CD4-positive, alpha-beta T cell treated with Interleukin-12 subunit alpha and Interleukin-12 subunit beta, for 1 hour (primary cell): ENCODE data around the gene BAG1.

ENCODE experiments used
- DNase-seq: peaks from one replicate; pipeline ENCODE4 v3.0.0-alpha.2; 2020

The BAG1 gene

GRCh38 chr9:33239921-33240320 is 24.6 kb downstream of the BAG1 start, which contains the start of gene SPINK4:
Gene SPINK4, plus strand, starts transcription at chr9:33240167. Its CDS starts 42 bp downstream, at chr9:33240209.
- no peak for DNase-seq

DNA sequence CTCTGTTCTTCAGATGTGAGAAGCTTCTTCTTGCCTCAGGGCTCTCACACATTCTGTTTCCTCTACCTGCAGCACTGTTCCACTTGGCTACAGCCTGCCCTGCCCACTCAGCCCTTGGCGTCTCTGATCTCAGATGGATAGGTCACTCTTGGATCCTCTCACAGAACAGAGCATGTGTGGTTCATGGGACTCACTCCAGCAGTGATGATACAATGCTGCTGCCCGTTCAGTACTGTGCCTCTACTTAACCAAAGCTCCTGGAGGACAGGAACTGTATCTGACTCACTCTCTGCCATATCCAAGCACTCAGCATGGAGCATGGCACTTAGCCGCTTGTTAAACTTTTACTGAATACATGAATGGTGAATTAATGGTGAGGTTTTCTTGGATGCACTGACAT is 27.9 kb downstream of the BAG1 start:
- DNase-seq = no peak

GRCh38 chr9:33234511-33235467 is 29.7 kb downstream of the BAG1 start:
- no peak for DNase-seq

- DNase-seq = no peak
Measured at GRCh38 chr9:33233626-33234342, 30.7 kb downstream of the BAG1 start.

- DNase-seq = no peak
Measured at GRCh38 chr9:33232815-33233214, 31.7 kb downstream of the BAG1 start.

- DNase-seq = no peak
Measured at GRCh38 chr9:33231623-33231942, 32.9 kb downstream of the BAG1 start.

DNA sequence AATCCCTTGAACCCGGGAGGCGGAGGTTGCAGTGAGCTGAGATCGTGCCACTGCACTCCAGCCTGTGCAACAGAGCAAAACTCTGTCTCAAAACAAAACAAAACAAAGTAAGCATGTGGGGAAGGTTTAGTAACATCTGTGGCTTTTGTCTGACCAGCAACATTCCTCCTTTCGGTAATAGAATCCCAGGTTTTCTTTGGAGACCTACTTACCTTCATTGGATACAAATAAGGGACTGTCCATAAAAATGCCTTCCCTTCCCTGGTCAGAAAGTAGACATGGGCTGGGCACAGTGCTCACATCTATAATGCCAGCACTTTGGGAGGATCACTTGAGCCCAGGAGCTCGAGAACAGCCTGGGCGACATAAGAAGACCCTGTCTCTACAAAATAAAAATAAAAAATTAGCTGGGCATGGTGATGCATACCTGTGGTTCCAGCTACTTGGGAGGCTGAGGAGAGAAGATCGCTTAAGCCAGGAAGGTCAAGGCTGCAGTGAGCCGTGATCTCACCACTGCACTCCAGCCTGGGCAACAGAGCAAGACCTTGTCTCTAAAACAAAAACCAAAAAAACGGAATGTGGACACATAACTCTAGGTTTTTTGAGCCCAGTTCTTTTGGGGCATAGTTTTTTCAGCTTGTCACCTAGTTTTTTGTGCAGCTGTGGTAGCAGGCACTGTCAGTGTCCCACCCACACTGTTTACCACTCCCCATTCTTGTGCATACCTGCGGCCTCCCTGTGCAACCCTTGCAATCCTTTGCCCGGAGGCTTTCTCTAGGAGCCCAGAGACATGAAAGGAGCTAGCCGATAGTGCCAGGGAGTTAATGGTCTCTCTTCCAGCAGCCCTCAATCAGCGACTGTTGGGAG is 33.5 kb downstream of the BAG1 start:
- no peak for DNase-seq

- no peak for DNase-seq
Measured at GRCh38 chr9:33229359-33230114, 35.0 kb downstream of the BAG1 start.

DNA sequence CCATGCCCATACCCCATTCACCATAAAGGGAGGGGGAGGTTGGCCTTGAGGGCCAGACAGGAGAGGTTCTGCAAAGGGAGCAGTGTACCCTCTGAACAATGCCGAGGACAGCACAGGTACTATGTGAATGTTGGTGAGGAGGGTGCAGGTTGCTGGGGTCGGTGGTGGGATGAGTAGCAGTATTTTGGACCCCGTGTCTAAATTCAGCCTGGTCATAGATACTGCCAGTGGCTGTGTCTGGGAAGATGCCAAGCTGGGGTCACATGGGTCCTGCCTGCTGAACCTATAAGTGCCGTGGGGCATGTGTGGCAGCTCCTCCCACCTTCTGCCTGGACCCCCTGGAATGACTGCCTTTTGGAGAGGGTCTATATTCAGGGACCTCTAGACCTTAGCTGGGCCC is 35.9 kb downstream of the BAG1 start:
- no peak for DNase-seq

DNA sequence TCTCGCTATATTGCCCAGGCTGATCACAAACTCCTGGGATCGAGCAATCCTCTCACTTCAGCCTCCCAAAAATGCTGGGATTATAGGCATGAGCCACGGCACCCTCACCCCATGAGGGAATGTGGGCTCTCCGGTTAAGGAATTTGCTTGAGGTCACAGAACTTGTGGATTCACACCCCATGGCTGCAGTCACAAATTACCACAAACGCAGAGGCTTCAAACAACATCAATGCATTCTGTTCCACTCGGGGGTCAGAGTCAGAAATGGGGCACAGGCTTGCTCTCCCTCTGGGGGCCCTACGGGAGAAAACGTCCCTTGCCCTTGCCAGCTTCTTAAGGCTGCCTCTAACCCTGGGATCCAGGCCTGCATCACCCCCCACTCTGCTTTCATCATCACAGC is 36.8 kb downstream of the BAG1 start:
- no peak for DNase-seq

- peak; percentile 17 for DNase-seq
Measured at GRCh38 chr9:33227008-33227398, 37.5 kb downstream of the BAG1 start.

GRCh38 chr9:33225319-33226147 is 39.0 kb downstream of the BAG1 start:
- peak; percentile 78 for DNase-seq

DNA sequence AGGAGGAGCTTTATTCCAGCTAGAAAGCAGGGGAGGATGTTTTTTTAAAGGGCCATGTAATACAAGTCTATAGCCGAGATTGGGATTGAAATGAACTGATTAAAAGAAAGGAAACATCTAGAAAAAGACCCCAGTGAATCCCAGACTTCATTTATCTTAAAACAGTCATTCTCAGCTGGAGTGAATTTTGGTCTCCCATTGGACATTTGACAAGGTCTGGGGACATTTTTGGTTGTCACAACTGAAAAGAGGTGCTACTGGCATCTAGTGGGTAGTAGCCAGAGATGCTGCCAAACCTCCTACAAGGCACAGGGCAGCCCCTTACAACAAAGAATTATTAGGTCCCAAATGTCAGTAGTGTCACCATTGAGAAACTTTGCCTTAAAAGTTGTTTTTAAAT is 40.8 kb downstream of the BAG1 start:
- DNase-seq = no peak

- no peak for DNase-seq
Measured at GRCh38 chr9:33222031-33222430, 42.5 kb downstream of the BAG1 start.

DNA sequence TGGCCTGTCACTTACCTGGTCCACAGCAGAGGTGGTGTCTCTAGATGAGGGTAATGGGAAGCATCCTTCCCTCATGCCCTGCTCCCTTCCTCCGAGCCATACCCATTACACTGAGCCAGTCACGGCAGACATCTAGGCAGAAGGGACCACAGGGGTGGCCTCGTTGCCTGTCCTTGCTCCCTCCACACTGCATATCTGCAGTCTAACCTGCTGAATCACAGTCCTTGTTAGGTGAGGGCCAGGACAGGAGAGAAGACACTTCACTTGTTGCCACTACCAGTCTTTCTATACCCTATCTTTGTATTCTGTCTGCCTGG is 43.0 kb downstream of the BAG1 start:
- DNase-seq = no peak

DNA sequence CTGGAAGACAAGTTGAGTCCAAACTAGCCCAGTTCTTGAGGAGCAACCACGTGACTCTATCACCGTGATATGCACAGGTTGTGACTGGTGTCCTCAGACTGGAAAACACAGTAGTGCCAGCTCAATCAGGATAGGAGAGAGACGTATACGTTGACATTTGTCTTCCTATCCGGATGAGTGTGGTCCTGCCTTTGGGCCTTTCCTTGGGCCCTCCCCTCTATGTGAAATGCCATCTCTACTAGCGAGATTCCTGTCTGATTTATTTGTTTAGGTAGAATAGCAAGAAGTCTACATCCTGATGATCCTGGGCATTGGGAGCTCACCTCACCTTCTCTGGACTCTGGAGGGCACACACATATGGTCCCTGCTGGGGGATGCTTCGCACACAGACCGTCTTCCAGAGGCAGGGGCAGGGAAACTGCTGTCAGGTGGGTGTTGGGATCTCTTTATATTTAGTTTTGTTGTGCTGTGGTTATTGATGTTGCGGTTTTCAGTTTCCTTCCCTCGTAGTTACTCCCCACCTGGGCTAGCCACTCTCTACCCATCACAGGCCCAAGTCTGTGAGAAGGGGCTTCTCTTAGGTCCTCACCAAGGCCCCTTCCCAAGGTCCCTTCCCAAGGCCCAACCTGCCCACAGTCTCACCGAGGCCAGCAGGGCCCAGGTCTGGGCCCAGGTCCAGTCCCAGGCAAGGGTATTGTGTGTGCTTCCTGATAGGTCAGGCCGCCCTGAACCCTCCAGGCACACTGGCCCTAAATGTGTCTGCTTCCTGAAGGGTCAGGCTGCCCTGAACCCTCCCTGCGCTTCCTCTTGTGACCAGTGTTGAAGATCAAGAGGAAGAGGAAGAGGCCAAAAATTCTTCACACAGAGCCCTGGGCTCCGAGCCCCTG is 43.6 kb downstream of the BAG1 start:
- no peak for DNase-seq

- DNase-seq = no peak
Measured at GRCh38 chr9:33211695-33212393, 52.7 kb downstream of the BAG1 start.

DNA sequence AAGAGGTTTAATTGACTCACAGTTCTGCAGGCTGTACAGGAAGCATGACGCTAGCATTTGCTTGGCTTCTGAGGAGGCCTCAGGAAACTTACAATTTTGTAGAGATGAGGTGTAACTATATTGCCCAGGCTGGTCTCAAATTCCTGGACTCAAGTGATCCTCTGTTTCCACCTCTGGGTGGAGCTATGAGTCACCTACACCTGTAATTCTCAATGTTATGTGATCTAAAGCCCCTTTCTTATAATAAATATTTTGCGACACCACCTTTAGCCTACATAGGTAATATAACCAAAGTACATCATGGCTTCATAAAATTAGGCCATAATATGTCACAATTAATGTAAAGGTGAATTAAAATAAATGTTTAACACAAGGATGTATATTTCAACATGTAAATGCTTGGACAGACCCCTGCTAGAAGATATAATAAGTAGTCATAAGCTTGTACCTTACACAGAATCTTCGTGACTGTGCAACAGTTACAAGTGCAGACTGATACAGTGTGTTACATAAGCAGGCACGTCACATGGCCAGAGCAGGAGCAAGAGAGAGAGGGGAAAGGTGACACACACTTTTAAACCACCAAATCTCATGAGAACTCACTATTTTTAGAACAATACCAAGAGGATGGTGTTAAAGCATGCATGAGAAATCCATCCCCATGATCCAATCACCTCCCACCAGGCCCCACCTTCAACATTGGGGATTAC is 54.3 kb downstream of the BAG1 start:
- no peak for DNase-seq

DNA sequence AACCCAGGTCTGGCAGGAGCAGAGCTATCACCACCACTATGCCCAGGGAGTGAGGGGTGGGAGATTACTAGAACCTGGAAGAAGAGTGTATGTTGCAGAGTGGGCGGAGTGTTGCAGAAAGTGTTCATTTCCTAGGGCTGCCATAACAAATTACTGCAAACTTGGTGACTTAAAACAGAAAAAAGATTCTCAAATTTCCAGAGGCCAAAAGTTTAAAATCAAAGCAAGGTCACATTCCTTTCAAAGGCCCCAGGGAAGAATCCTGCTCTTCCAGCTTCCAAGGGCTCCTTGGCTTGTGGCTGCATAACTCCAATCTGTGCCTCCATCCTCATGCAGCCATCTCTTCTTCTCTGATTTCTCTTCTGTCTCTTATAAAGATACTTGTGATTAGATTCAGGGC is 55.1 kb downstream of the BAG1 start:
- no peak for DNase-seq
